ENCODE measurements around the gene OXLD1.
"Not testable (repeated sequence)": the region's sequence is repeated elsewhere in the genome, so short reads cannot be mapped to it uniquely, and the experiment has no call there.

The OXLD1 gene

GRCh38 chr17:81683584-81684441 lies 17.4 kb upstream of the OXLD1 start, which contains the start of the genes ARL16 and HGS:
ARL16 (minus strand) TSS chr17:81683797; CDS start chr17:81683753, 44 bp downstream.
HGS (plus strand) TSS chr17:81684011; CDS start chr17:81684067, 56 bp downstream.
- peak; percentile 93 for DNase-seq (ENCODE audit: low read depth)

GRCh38 chr17:81683208-81683583 lies 16.8 kb upstream of the OXLD1 start:
- no peak for DNase-seq (ENCODE audit: low read depth)

DNA sequence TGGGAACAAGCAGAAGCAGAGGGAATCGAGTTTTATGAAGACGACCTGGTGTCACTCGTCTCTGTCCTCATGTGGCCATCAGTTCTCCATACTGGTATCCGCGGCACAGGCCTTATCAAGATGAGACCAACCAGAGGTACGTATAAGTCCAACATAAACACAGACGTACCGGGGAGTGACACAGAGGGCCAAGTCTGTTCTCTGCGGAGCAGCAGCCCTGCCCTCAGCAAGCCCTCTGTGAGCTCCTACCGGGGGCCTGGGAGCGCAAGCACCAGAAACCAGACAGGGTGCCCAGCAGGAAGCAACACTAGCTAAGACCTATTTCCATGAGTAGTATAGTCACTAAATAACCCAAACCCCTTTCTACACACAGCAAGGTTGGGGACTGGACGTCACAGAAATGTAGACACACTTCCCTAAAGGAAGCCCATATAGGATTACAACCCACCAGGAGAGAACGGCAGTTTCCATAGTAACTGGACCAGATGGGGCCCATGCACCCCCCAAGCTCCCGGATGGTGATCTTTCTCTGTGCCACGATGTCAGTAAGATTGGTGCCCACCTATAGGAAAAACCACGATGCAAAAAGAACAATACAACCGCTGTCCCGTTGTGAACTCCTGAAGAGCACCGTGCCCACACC lies 16.3 kb upstream of the OXLD1 start:
- DNase-seq (ENCODE audit: low read depth) = no peak

DNA sequence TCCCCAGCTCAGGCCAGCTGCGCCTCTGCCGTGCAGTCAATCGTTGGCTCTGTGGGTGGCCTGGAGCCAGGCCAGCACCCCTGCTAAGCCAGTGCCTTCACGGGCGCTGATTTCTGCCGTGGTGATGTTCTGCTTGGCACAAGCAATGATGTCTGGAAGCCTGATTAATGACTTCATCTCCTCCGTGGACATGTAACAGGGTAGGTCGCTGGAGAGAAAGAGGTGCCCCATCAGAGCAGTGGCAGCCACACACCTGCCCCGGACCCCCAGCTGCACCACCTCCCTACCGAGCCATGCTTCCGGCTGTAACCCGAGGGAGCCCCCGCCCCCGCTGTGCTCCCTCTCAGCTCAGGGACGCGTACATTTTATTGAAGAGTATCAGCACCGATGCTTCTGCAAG lies 15.3 kb upstream of the OXLD1 start:
- DNase-seq (ENCODE audit: low read depth) = no peak

DNA sequence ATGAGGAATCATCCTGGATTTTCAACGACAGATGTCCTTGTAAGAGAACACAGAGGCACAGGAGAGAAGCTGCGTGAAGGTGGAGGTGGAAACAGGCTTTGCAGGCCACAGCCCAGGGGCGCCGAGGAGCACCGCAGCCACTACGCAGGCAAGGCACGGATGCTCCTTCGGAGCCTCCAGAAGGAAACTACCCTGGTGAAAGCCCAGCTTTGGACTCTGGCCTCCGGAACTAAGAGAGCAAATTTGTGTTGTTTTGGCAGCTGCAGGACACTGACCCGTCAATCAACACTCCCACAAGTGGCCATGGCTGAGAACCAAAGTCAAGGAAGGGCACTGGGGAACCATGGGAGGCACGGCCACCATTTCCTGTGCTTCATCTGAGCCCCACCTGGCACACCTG lies 13.7 kb upstream of the OXLD1 start:
- DNase-seq (ENCODE audit: low read depth) = no peak

DNA sequence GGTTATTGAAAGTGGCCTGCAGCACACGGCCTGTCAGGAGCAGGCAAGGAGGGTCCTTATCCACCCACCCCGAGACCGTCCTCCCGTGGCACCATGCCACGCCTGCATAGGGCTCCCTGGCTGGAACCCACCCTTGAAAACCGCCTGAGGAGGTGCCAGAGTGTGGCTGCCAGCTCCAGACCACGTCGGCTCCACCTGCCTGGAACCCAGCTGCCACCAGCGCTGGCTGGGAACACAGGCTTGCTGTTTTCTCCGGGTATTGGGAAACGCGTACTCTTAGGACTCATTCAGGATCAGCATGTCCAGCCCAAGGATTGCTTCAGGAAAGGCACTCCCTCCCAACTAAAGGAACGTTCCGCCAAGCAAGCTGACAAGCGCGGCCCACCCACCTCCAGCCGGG lies 10.5 kb upstream of the OXLD1 start:
- DNase-seq (ENCODE audit: low read depth) = no peak

GRCh38 chr17:81675515-81676221 lies 9.3 kb upstream of the OXLD1 start:
- DNase-seq (ENCODE audit: low read depth) = not testable (repeated sequence)

GRCh38 chr17:81673561-81674258 lies 7.3 kb upstream of the OXLD1 start:
- no peak for DNase-seq (ENCODE audit: low read depth)

DNA sequence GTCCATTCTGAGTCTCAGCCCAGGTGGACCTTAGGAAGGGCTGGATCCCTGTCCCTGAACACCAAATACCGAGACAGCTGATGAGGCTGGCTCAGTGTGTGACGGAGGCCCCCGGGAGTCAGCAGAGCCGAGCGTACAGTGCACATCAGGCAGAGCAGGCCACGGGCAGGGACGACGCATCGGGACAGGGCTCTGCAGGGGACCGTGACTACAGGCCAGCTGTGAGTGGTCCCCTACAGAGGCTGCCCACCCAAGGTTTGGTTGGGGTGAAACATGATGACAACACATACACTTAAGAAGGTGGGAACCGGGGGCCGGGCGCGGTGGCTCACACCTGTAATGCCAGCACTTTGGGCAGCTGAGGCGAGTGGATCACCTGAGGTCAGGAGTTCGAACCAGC lies 6.5 kb upstream of the OXLD1 start:
- no peak for DNase-seq (ENCODE audit: low read depth)

DNA sequence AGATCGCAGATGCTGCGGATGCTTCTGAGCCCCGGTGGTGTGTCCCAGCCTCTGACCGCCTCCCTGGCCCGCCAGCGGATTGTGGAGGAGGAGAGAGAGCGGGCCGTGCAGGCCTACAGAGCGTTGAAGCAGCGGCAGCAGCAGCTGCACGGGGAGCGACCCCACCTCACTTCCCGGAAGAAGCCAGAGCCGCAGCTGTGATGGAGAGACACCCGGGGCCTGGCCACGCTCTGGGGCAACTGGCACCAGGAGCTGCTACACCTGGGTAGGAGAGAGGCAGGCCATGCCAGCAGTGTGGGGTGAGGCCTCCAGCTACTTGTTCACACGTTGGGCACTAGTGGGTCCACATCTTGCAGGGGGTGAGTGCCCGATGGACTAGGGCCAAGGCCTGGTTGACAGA lies 6.1 kb upstream of the OXLD1 start:
- no peak for DNase-seq (ENCODE audit: low read depth)

GRCh38 chr17:81667754-81668153 lies 1.3 kb upstream of the OXLD1 start:
- no peak for DNase-seq (ENCODE audit: low read depth)

GRCh38 chr17:81666092-81666341 lies 388 bp downstream of the OXLD1 start:
- no peak for DNase-seq (ENCODE audit: low read depth)

DNA sequence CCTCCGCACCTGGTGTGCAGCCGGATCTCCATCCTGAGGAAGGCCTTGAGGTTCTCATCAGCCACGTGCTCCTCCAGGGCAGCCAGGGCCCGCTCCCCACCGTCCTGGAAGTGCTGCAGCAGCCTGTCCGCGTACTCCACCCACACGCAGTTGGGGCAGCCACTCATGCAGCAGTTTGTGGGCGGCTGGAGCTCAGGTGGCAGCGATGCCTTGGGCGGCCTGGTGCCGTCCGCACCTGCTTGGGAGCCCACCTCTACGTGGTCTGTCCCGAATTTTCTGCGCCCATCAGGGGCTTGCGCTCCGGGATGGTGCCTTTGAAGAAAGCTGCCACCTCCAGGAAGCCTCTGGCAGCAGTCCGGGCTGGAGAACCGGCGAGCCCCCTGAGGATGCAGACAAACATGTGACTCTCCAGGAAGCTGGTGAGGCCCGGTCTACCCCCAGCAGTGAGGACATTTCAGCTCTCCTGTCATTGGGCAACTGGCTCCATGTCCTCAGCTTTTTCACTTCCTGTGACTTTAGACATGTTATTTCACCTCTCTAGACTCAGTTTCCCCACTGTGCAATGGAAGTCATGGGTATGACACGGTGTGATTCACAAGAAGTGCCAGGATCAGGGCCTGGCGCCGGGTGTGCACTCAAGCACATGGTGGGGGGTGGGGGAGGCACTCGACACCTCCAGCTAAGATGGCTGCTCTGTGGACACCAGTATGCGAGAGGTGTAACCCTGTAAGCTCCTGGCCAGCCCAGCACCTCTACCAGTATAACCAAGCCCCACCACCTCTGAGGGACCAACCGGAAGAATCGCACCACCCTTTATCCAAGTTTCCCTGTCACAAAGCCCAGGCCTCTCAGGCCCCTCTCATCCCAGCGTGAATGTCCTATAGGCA lies 957 bp downstream of the OXLD1 start:
- DNase-seq (ENCODE audit: low read depth) = no peak

- no peak for DNase-seq (ENCODE audit: low read depth)
Measured at GRCh38 chr17:81664051-81664470, 2.3 kb downstream of the OXLD1 start.

DNA sequence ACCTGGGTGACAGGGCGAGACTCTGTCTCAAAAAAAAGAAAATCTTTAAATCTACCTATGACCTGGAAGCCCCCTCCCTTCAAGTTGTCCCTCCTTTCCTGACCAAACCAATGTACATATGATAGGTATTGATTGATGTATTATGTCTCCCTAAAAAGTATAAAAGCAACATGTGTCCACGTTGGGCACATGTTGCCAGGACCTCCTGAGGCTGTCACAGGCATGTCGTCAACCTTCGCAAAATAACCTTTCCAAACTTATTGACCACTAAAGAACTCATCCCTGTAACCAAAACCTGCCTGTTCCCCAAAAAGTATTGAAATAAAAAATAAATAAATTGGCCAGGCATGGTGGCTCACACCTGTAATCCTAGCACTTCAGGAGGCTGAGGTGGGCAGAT lies 4.4 kb downstream of the OXLD1 start:
- DNase-seq (ENCODE audit: low read depth) = no peak

GRCh38 chr17:81660441-81660840 lies 6.0 kb downstream of the OXLD1 start:
- DNase-seq (ENCODE audit: low read depth) = no peak

DNA sequence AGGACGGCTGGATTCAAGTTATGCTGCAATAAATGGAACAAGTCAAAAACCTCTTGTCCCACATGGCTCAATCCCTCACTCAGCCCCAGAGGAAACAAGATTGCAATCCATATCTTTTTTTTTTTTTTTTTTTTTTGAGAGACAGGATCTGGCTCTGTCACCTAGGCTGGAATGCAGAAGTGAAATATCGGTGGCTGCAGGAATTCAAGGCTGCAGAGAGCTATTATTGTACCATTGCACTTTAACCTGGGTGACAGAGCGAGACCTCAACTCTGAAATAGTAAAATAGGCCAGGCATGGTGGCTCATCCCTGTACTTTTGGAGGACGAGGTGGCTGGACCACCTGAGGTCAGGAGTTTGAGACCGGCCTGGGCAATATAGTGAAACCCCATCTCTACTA lies 7.4 kb downstream of the OXLD1 start:
- no peak for DNase-seq (ENCODE audit: low read depth)

DNA sequence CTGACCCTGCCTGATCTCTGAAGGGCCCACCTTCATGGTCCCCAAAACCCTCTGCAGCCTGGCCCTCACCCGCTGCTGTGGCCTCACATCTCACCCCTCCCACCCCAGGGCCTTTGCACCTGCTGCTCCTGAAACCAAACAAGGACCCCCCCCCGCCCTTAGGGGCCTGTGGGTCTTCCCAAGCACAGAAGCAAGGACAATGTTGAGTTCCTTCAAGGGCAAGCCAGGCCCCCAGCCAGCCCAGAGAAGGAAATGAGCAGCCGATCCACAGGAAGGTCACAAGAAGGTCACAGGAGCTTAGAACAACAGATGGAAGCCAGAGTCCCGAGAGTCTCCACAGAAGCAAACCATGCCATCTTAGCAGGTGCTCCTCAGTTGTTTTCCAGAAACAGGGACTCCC lies 9.6 kb downstream of the OXLD1 start:
- no peak for DNase-seq (ENCODE audit: low read depth)

GRCh38 chr17:81656118-81656743 lies 10.2 kb downstream of the OXLD1 start, which contains the start of gene PDE6G:
PDE6G (minus strand) TSS chr17:81656542; CDS start chr17:81653305, 3,237 bp downstream.
- DNase-seq (ENCODE audit: low read depth) = no peak

- DNase-seq (ENCODE audit: low read depth) = no peak
Measured at GRCh38 chr17:81655378-81656117, 10.9 kb downstream of the OXLD1 start.

Measured in stimulated activated CD8-positive, alpha-beta memory T cell treated with anti-CD3 and anti-CD28 coated beads, Interleukin-4, amount 100 ng/mL, for 24 hours (primary cell).